OCI-LY1 (cell line): Measurements from ENCODE around the gene GPC2.

ENCODE experiments used
- CTCF ChIP-seq: fragments of 200-600 bp; sonication (generic), shearing (Covaris generic); IDR thresholded peaks from 2 replicates; pipeline ENCODE4 v1.5.1; 2017; ENCODE audit warnings: mild to moderate bottlenecking, antibody characterized with exemption, low read length, moderate library complexity, mixed read lengths
- EZH2 ChIP-seq: fragments of 200-600 bp; sonication (generic), shearing (Covaris generic); IDR thresholded peaks from 2 replicates; pipeline ENCODE4 v1.8.0; 2017; ENCODE audit warnings: borderline replicate concordance, mixed run types, mild to moderate bottlenecking, antibody characterized with exemption, low read length, moderate library complexity, mixed read lengths

GRCh38 chr7:100189061-100189460 is 11.9 kb upstream of the GPC2 start:
- TF ChIP-seq EZH2 = no peak
- TF ChIP-seq CTCF = peak; percentile 53; the same call in 1 of the 2 replicates
